A549 treated with ZK216348 at 1 μM for 4 hours (cell line): ENCODE results near the gene GUK1. TPM values are rescaled to one million over a fixed set of nuclear protein-coding genes. Genes with fewer than 3 reads are reported as not detected.

Experiments
- total RNA-seq: library from RNA; stranded (reverse); fragments of 200-300 nt; extraction: Qiagen RNA extraction; gene quantifications from 5 replicates; pipeline ENCODE4 v1.2.3, GENCODE V29; 2022; ENCODE audit warnings: low read depth

The GUK1 gene
- total RNA-seq, result 102 to 165 TPM (median 156 TPM) in 5 replicates

GRCh38 chr1:228139931-228140723, at the start of gene GUK1:
GUK1 (plus strand) TSS chr1:228140279; CDS start chr1:228140303, 24 bp downstream.

GRCh38 chr1:228102791-228103620, 37.1 kb upstream of the GUK1 start, which contains the start of gene C1orf35:
C1orf35 (minus strand) TSS chr1:228103325; CDS start chr1:228103227, 98 bp downstream.

GRCh38 chr1:228109073-228109961, 30.8 kb upstream of the GUK1 start, which contains the start of gene MRPL55:
MRPL55 (minus strand) TSS chr1:228109299; CDS start chr1:228108260, 1,039 bp downstream.

GRCh38 chr1:228149406-228150119, 9.5 kb downstream of the GUK1 start, which contains the start of gene GJC2:
GJC2 (plus strand) TSS chr1:228149930; CDS start chr1:228157759, 7,829 bp downstream.

GRCh38 chr1:228165372-228166169, 25.5 kb downstream of the GUK1 start, which contains the start of gene IBA57:
IBA57 (plus strand) TSS chr1:228165804; CDS start chr1:228165817, 13 bp downstream.

Other genes with a start within 250 kb of the GUK1 start
- gene WNT9A, start 192.3 kb upstream of the GUK1 start, total RNA-seq, result 4.8 to 10.4 TPM (median 8.0 TPM) in 5 replicates
- gene WNT3A, start 133.3 kb upstream of the GUK1 start, total RNA-seq, result 0.08 TPM in 1 of 5 replicates, not detected in the others
- 333 to 469 TPM (median 450 TPM) in 5 replicates for gene ARF1, start 57.6 kb upstream of the GUK1 start, total RNA-seq
- 23.9 to 44.1 TPM (median 41.6 TPM) in 5 replicates for gene C1orf35, start 37.0 kb upstream of the GUK1 start, total RNA-seq
- 62.4 to 91.9 TPM (median 80.1 TPM) in 5 replicates for gene MRPL55, start 31.0 kb upstream of the GUK1 start, total RNA-seq
- gene GJC2, start 9.7 kb downstream of the GUK1 start, total RNA-seq, result 0.24 to 0.66 TPM (median 0.58 TPM) in 5 replicates
- gene IBA57, start 25.5 kb downstream of the GUK1 start, total RNA-seq, result 1.5 to 5.1 TPM (median 4.9 TPM) in 5 replicates
- gene OBSCN, start 67.8 kb downstream of the GUK1 start, total RNA-seq, result 2.3 to 7.6 TPM (median 5.9 TPM) in 5 replicates